GM12874 (cell line): ENCODE data around the gene RREB1.

ENCODE experiments used
- CTCF ChIP-seq: IDR thresholded peaks from 2 replicates; pipeline ENCODE4 v1.5.1; 2011; ENCODE audit warnings: low read depth, mild to moderate bottlenecking, control low read depth, low read length, moderate library complexity; ENCODE audit not compliant: insufficient read depth

RREB1 gene

GRCh38 chr6:7073821-7074525, 33.8 kb upstream of the RREB1 start:
- TF ChIP-seq CTCF: no peak

- no peak for TF ChIP-seq CTCF
Observed at GRCh38 chr6:7074870-7075269, 32.9 kb upstream of the RREB1 start.

- TF ChIP-seq CTCF: no peak
Observed at GRCh38 chr6:7075341-7076000, 32.3 kb upstream of the RREB1 start.

GRCh38 chr6:7077856-7078255, 29.9 kb upstream of the RREB1 start:
- no peak for TF ChIP-seq CTCF

- TF ChIP-seq CTCF: no peak
Observed at GRCh38 chr6:7078856-7079255, 28.9 kb upstream of the RREB1 start.

GRCh38 chr6:7080311-7080710, 27.4 kb upstream of the RREB1 start:
- TF ChIP-seq CTCF: no peak

GRCh38 chr6:7085911-7086310, 21.9 kb upstream of the RREB1 start:
- no peak for TF ChIP-seq CTCF
